Left lung (tissue), 10 donors: ENCODE measurements around the gene BTRC. TPM values are rescaled to one million over a fixed set of nuclear protein-coding genes. Genes with fewer than 3 reads are reported as not detected.

Experiments used
- ATAC-seq: fragments of 200-7000 bp; cut with Tn5 transposase; one replicate; pipeline ENCODE4 v1.9.1; 2020; ENCODE audit warnings: moderate library complexity
- DNase-seq, 4 donors: peaks; one replicate each; pipeline ENCODE4 v3.0.0-alpha.2; 2013 to 2020
- H3K27ac ChIP-seq, 2 donors: fragments of 200-600 bp; sonication (generic) in 1 of 2; one replicate each; pipeline versions ENCODE4 v1.5.0 to v1.8.0; 2020 to 2021
- H3K27me3 ChIP-seq, 2 donors: fragments of 200-600 bp; sonication (generic) in 1 of 2; one replicate each; pipeline versions ENCODE4 v1.5.0 to v1.8.0; 2020 to 2021
- H3K36me3 ChIP-seq, 2 donors: fragments of 200-600 bp; sonication (generic) in 1 of 2; one replicate each; pipeline versions ENCODE4 v1.5.0 to v1.8.0; 2020 to 2021
- H3K4me1 ChIP-seq, 2 donors: fragments of 200-600 bp; one replicate each; pipeline ENCODE4 v1.8.0; 2021
- H3K4me3 ChIP-seq, 2 donors: fragments of 200-600 bp; sonication (generic) in 1 of 2; one replicate each; pipeline versions ENCODE4 v1.5.0 to v1.8.0; 2020 to 2021; ENCODE audit warnings: mild to moderate bottlenecking in 1 of 2
- H3K9me3 ChIP-seq, 2 donors: fragments of 200-600 bp; sonication (generic) in 1 of 2; one replicate each; pipeline versions ENCODE4 v1.5.0 to v1.8.0; 2020 to 2021
- CTCF ChIP-seq, 2 donors: fragments of 200-600 bp; sonication (generic) in 1 of 2; IDR thresholded peaks; one replicate each; pipeline versions ENCODE4 v1.5.0 to v1.8.0; 2021; ENCODE audit warnings: antibody characterized with exemption in 2 of 2
- intact Hi-C, 2 donors: fragments of 100-400 bp; cut with DNase I; formaldehyde crosslinking; loops; one replicate each; pipeline versions ENCODE4 v1.11.2 to v1.14.2; 2022
- polyA plus RNA-seq, 6 donors: library from polyadenylated mRNA; unstranded; fragments of 120-200 nt; gene quantifications; one replicate each; pipeline ENCODE4 v1.2.1, GENCODE V29; 2013; ENCODE audit not compliant: insufficient read length in 6 of 6
- total RNA-seq, 2 donors: library from RNA; stranded (reverse); fragmentation: NEBNext Ultra II Directional; extraction: Animal tissue kit (Norgen Biotek cat#: 25700); gene quantifications; one replicate each; pipeline ENCODE4 v1.2.1, GENCODE V29; 2021
- donor health status: DM: no; HTN: yes; CAD: no.
- donor health status: DM: no; HTN: no; CAD: no.

The BTRC gene
- total and polyA plus RNA-seq, 8 donors, result 16.8 to 28.7 (median 25.1) TPM

- H3K27ac ChIP-seq, result no peak overlapping the region
- H3K36me3 ChIP-seq, result no peaks in the 10 kb centered on the region
- H3K4me1 ChIP-seq, result no peaks in the 10 kb centered on the region
- no peaks in the 10 kb centered on the region for H3K9me3 ChIP-seq
- no peak overlapping the region for H3K4me3 ChIP-seq
- DNase-seq (no peak), ATAC-seq (no peak)
- H3K27me3 ChIP-seq, result no peaks in the 10 kb centered on the region
- TF ChIP-seq CTCF (IDR thresholded peaks at IDR 0.05), result no peak
- intact Hi-C loops, result no loop called here
Measured at GRCh38 chr10:101487399-101487798, 133.4 kb downstream of the BTRC start.

GRCh38 chr10:101489355-101489754 lies 135.4 kb downstream of the BTRC start:
- no peaks in the 10 kb centered on the region for H3K9me3 ChIP-seq
- ATAC-seq (no peak), DNase-seq (no peak)
- no peaks in the 10 kb centered on the region for H3K4me1 ChIP-seq
- H3K27ac ChIP-seq, result no peak overlapping the region
- H3K4me3 ChIP-seq, result no peak overlapping the region
- no peak for TF ChIP-seq CTCF (IDR thresholded peaks at IDR 0.05)
- no peaks in the 10 kb centered on the region for H3K27me3 ChIP-seq
- intact Hi-C loops, result no loop called here
- no peaks in the 10 kb centered on the region for H3K36me3 ChIP-seq

GRCh38 chr10:101490026-101490425 lies 136.1 kb downstream of the BTRC start:
- H3K36me3 ChIP-seq, result no peaks in the 10 kb centered on the region
- ATAC-seq (no peak), DNase-seq (no peak)
- no peaks in the 10 kb centered on the region for H3K9me3 ChIP-seq
- no peak overlapping the region for H3K4me3 ChIP-seq
- intact Hi-C loops, result no loop called here
- TF ChIP-seq CTCF (IDR thresholded peaks at IDR 0.05), result no peak
- H3K27ac ChIP-seq, result no peak overlapping the region
- H3K4me1 ChIP-seq, result no peaks in the 10 kb centered on the region
- no peaks in the 10 kb centered on the region for H3K27me3 ChIP-seq

GRCh38 chr10:101492205-101492604 lies 138.2 kb downstream of the BTRC start:
- no peak for ATAC-seq
- Histone ChIP-seq H3K27me3 (no peaks in the 10 kb centered on the region), H3K4me1 (no peaks in the 10 kb centered on the region), H3K27ac (no peak overlapping the region), H3K36me3 (no peaks in the 10 kb centered on the region), H3K4me3 (no peak overlapping the region), H3K9me3 (no peaks in the 10 kb centered on the region)
- intact Hi-C loops, result no loop called here
- TF ChIP-seq CTCF (IDR thresholded peaks at IDR 0.05), result no peak
- DNase-seq, result no peak

GRCh38 chr10:101492814-101493213 lies 138.8 kb downstream of the BTRC start:
- Histone ChIP-seq H3K4me1 (no peaks in the 10 kb centered on the region), H3K27me3 (no peaks in the 10 kb centered on the region), H3K4me3 (no peak overlapping the region), H3K36me3 (no peaks in the 10 kb centered on the region), H3K27ac (no peak overlapping the region), H3K9me3 (no peaks in the 10 kb centered on the region)
- TF ChIP-seq CTCF (IDR thresholded peaks at IDR 0.05), result no peak
- intact Hi-C loops, result no loop called here
- ATAC-seq (no peak), DNase-seq (no peak)
